Panc1 (cell line): ENCODE results near the gene CCDC177. TPM values are rescaled to one million over a fixed set of nuclear protein-coding genes. Genes with fewer than 3 reads are reported as not detected.

ENCODE experiments used
- ATAC-seq: fragments of 200-7000 bp; cut with Tn5 transposase; 2 replicates; pipeline ENCODE4 v1.9.1; 2020; ENCODE audit warnings: mild to moderate bottlenecking, moderate library complexity
- BruUV-seq: library from RNA; stranded (reverse); fragments of 400-500 nt; replicated peaks from 2 replicates; lab custom pipeline; 2021; lab: Mats Ljungman, UMichigan
- CTCF ChIA-PET: fragments of 300-600 bp; sonication (Branson Sonifier 250); formaldehyde crosslinking; loops from one replicate; lab custom pipeline; 2022; ENCODE audit warnings: antibody characterized with exemption; lab: Charles Lee
- POLR2A ChIA-PET: fragments of 300-600 bp; sonication (Branson Sonifier 250); formaldehyde crosslinking; loops from one replicate; lab custom pipeline; 2022; ENCODE audit warnings: antibody characterized with exemption; lab: Charles Lee
- DNase-seq: peaks from one replicate; pipeline ENCODE4 v3.0.0-alpha.2; 2010; ENCODE audit warnings: low read depth, low spot score
- H3K27ac ChIP-seq: 2 replicates; pipeline ENCODE4 v1.5.1; 2011; ENCODE audit warnings: mild to moderate bottlenecking, low read length, inconsistent platforms
- H3K27me3 ChIP-seq: fragments of 200-500 bp; sonication (Bioruptor generic); 2 replicates; pipeline ENCODE4 v1.6.0; 2014; ENCODE audit warnings: low read length, inconsistent platforms; ENCODE audit not compliant: control insufficient read depth, insufficient read depth
- H3K36me3 ChIP-seq: fragments of 200-500 bp; sonication (Bioruptor generic); 2 replicates; pipeline ENCODE4 v1.5.1; 2014; ENCODE audit warnings: inconsistent platforms, mild to moderate bottlenecking, low read length, moderate library complexity; ENCODE audit not compliant: control insufficient read depth, insufficient read depth
- H3K4me1 ChIP-seq: 2 replicates; pipeline ENCODE4 v1.5.1; 2011; ENCODE audit warnings: inconsistent platforms, mild to moderate bottlenecking, low read length, moderate library complexity; ENCODE audit not compliant: control insufficient read depth, insufficient read depth
- H3K4me3 ChIP-seq, 2 experiments: 2 replicates each; pipeline ENCODE4 v1.5.1; 2011 to 2012; ENCODE audit warnings: low read depth in 2 of 2, low read length in 2 of 2, mild to moderate bottlenecking in 2 of 2, inconsistent platforms in 1 of 2, moderate library complexity in 1 of 2
- H3K9me3 ChIP-seq: fragments of 200-500 bp; sonication (Bioruptor generic); 2 replicates; pipeline ENCODE4 v1.5.1; 2014; ENCODE audit warnings: low read depth, mild to moderate bottlenecking, inconsistent platforms, low read length, moderate library complexity; ENCODE audit not compliant: control insufficient read depth, insufficient read depth
- CTCF ChIP-seq: fragments of 450-650 bp; IDR thresholded peaks from 2 replicates; pipeline ENCODE4 v1.5.1; 2017; ENCODE audit warnings: mild to moderate bottlenecking
- POLR2AphosphoS5 ChIP-seq: IDR thresholded peaks from 2 replicates; pipeline ENCODE4 v1.6.1; 2012; ENCODE audit warnings: mild to moderate bottlenecking, low read depth, low read length, moderate library complexity
- REST ChIP-seq, 2 experiments: IDR thresholded peaks; 2 replicates each; pipeline ENCODE4 v1.6.1; 2011 to 2012; ENCODE audit warnings: low read depth in 2 of 2, control low read depth in 1 of 2, low read length in 1 of 2, mild to moderate bottlenecking in 1 of 2, moderate library complexity in 1 of 2; ENCODE audit not compliant: insufficient read depth in 1 of 2
- SIN3A ChIP-seq: IDR thresholded peaks from 2 replicates; pipeline ENCODE4 v1.6.1; 2012; ENCODE audit warnings: low read depth, mild to moderate bottlenecking, low read length, moderate library complexity, borderline replicate concordance; ENCODE audit not compliant: insufficient read depth
- TCF7L2 ChIP-seq: IDR thresholded peaks from 2 replicates; pipeline ENCODE4 v1.6.1; 2011; ENCODE audit warnings: mild to moderate bottlenecking, low read depth, low read length, inconsistent platforms
- in situ Hi-C: cut with HindIII; loops from 2 replicates; pipeline ENCODE4 v1.10.0; 2016; ENCODE audit warnings: low sequenced_read_pairs, low pct_unique_long_range_greater_than_20kb
- intact Hi-C: fragments of 100-400 bp; cut with micrococcal nuclease; formaldehyde crosslinking; loops from one replicate; pipeline ENCODE4 v1.10.0; 2022; ENCODE audit not compliant: unreplicated experiment
- total RNA-seq: library from RNA; stranded (reverse); gene quantifications from one replicate; pipeline ENCODE4 v1.2.1, GENCODE V29; 2021; ENCODE audit not compliant: unreplicated experiment

Gene CCDC177
- total RNA-seq, 1 experiment from 2014 or later, result not detected

- H3K9me3 ChIP-seq, result no peaks in the 10 kb centered on the region
- H3K27ac ChIP-seq, result no peak overlapping the region
- BruUV-seq, result no TSS peak
- DNase-seq (no peak), ATAC-seq (no peak)
- ChIA-PET POLR2A (interaction anchor here (0.7 kb wide), 1 partner anchor 115 kb away, joined by 4 read pairs; no protein-coding TSS in a partner anchor), CTCF (no interaction called here)
- H3K4me3 ChIP-seq, result no peak overlapping the region
- in situ Hi-C loops (no loop called here), intact Hi-C loops (no loop called here)
- TF ChIP-seq REST (IDR thresholded peaks at IDR 0.05; ENCODE audit: insufficient read depth in 1 of 2, low read depth in 2 of 2, low read length in 1 of 2) (no peak), TCF7L2 (no peak), CTCF (no peak), POLR2AphosphoS5 (no peak), SIN3A (no peak)
- H3K36me3 ChIP-seq, result no peaks in the 10 kb centered on the region
- H3K4me1 ChIP-seq, result no peaks in the 10 kb centered on the region
- H3K27me3 ChIP-seq, result no peaks in the 10 kb centered on the region
These were observed 41.9 kb downstream of the CCDC177 start for GRCh38 chr14:69532561-69533340.

DNA sequence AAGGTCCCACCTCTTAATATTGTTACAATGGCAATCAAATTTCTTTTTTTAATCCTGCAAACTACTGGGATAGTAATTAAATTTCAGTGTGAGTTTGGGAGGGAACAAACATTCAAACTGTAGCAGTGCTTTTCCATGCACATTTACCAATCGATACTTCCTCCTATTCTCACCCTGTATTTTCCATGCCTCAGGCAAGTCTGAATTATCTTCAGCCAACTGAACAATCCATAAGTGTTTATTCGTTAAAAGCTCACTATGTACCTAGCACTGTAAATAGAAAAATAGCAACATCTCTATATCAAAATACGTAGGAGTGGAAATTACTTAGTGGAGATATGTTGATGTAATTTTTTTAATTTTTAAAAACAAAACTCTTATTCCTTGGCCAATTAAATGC lies 43.5 kb downstream of the CCDC177 start:
- DNase-seq, result no peak
- TF ChIP-seq REST (IDR thresholded peaks at IDR 0.05; ENCODE audit: insufficient read depth in 1 of 2, low read depth in 2 of 2, low read length in 1 of 2), result no peak
- TF ChIP-seq TCF7L2, result no peak
- TF ChIP-seq POLR2AphosphoS5, result no peak
- TF ChIP-seq CTCF, result no peak
- TF ChIP-seq SIN3A, result no peak
- ChIA-PET POLR2A (no interaction called here), CTCF (no interaction called here)
- no peaks in the 10 kb centered on the region for H3K36me3 ChIP-seq
- H3K27ac ChIP-seq, result no peak overlapping the region
- H3K9me3 ChIP-seq, result no peaks in the 10 kb centered on the region
- no peak for ATAC-seq
- no peaks in the 10 kb centered on the region for H3K4me1 ChIP-seq
- in situ Hi-C loops (no loop called here), intact Hi-C loops (no loop called here)
- H3K27me3 ChIP-seq, result no peaks in the 10 kb centered on the region
- H3K4me3 ChIP-seq, result no peak overlapping the region
- BruUV-seq, result no TSS peak
